BJ (cell line): ENCODE data around the gene SPAG16. TPM values are rescaled to one million over a fixed set of nuclear protein-coding genes. Genes with fewer than 3 reads are reported as not detected.

Source experiments
- CTCF ChIA-PET: fragments of 350-600 bp; formaldehyde crosslinking; extraction: SDS; loops from one replicate; lab custom pipeline; 2021; ENCODE audit warnings: antibody characterized with exemption, inconsistent platforms; lab: Yijun Ruan, JAX
- POLR2A ChIA-PET: fragments of 300-600 bp; sonication (Branson Sonifier 250); formaldehyde crosslinking; extraction: SDS; loops from one replicate; lab custom pipeline; 2021; ENCODE audit warnings: antibody characterized with exemption; lab: Charles Lee
- DNase-seq: peaks from one replicate; pipeline ENCODE4 v3.0.0-alpha.2; 2011; ENCODE audit warnings: low read depth
- H3K27me3 ChIP-seq: 2 replicates; pipeline ENCODE4 v1.6.0; 2011; ENCODE audit warnings: low read length; ENCODE audit not compliant: control insufficient read depth, insufficient read depth
- H3K36me3 ChIP-seq: 2 replicates; pipeline ENCODE4 v1.5.1; 2011; ENCODE audit warnings: low read length; ENCODE audit not compliant: control insufficient read depth, insufficient read depth
- H3K4me3 ChIP-seq: 2 replicates; pipeline ENCODE4 v1.5.1; 2011; ENCODE audit warnings: low read depth, mild to moderate bottlenecking, control low read depth, low read length
- polyA plus RNA-seq: library from polyadenylated mRNA; depleted of rRNA; stranded (reverse); fragments of >200 nt; gene quantifications from 2 replicates; pipeline ENCODE4 v1.2.3, GENCODE V29; 2011
- TF ChIP-seq, protein P1 (sequence below): IDR thresholded peaks from 2 replicates; pipeline ENCODE4 v1.5.1; 2011; ENCODE audit warnings: low read depth, mild to moderate bottlenecking, control low read depth, inconsistent platforms, low read length, moderate library complexity; ENCODE audit not compliant: insufficient read depth

SPAG16 gene
- polyA plus RNA-seq, 1 experiment, result 11.0 TPM

DNA sequence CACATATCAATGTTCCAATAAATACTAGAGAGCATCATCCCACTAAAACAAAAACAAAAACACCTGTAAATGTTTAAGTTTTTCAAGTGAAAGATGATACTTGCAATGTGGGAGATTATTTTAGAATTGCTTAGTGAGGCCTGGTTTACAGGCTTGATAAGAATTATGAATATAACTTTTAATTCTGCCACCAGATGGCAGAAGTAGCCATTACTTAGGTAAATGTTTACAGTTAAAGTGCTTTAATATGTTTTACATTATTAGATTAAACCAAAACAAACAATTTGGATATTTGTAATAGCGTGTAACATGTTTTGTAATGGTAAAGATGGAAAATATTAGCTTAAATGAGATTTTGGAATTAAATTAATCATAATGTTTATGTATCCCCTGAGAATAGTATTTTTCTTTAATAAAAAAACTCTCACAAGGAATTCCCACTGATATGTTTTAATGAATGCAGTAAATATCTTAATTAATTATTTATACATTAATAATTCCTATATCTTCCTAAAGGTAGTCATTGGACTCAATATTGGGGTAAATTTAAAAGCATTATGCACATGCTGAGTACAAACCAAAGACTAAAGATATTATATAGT is 522.0 kb downstream of the SPAG16 start:
- DNase-seq, result no peak
- ChIA-PET CTCF (interaction anchor here (0.9 kb wide), 1 partner anchor 944 kb away, joined by 3 read pairs; no protein-coding TSS in a partner anchor), POLR2A (no interaction called here)
- TF ChIP-seq, protein P1, sequence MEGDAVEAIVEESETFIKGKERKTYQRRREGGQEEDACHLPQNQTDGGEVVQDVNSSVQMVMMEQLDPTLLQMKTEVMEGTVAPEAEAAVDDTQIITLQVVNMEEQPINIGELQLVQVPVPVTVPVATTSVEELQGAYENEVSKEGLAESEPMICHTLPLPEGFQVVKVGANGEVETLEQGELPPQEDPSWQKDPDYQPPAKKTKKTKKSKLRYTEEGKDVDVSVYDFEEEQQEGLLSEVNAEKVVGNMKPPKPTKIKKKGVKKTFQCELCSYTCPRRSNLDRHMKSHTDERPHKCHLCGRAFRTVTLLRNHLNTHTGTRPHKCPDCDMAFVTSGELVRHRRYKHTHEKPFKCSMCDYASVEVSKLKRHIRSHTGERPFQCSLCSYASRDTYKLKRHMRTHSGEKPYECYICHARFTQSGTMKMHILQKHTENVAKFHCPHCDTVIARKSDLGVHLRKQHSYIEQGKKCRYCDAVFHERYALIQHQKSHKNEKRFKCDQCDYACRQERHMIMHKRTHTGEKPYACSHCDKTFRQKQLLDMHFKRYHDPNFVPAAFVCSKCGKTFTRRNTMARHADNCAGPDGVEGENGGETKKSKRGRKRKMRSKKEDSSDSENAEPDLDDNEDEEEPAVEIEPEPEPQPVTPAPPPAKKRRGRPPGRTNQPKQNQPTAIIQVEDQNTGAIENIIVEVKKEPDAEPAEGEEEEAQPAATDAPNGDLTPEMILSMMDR, result peak; percentile 22; the same call in 1 of the 2 replicates
- Histone ChIP-seq H3K27me3 (no peaks in the 10 kb centered on the region), H3K4me3 (no peak overlapping the region), H3K36me3 (no peaks in the 10 kb centered on the region)

DNA sequence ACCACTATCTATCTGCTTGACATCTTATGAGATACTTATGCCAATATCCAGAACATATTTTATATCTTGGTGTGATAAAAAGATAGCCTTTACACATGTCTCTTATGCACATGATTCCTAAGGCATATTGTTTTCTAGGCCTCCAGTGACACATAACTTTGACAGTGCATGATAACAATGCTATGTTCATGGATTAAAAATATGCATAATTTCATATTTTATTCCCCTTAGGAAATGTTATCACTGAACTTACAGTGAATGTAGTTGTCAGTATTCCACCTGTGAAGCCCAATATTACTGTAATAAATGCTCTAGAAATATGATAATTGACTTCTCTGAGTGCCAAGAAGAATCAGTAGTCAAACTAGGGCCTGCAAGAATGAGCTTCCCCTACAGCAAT is 532.3 kb downstream of the SPAG16 start:
- ChIA-PET POLR2A (no interaction called here), CTCF (interaction anchor here (0.7 kb wide), 1 partner anchor 235 kb away, joined by 3 read pairs; no protein-coding TSS in a partner anchor)
- no peak for DNase-seq
- no peaks in the 10 kb centered on the region for H3K36me3 ChIP-seq
- H3K27me3 ChIP-seq, result no peaks in the 10 kb centered on the region
- H3K4me3 ChIP-seq, result no peak overlapping the region
- TF ChIP-seq, protein P1, result no peak

DNA sequence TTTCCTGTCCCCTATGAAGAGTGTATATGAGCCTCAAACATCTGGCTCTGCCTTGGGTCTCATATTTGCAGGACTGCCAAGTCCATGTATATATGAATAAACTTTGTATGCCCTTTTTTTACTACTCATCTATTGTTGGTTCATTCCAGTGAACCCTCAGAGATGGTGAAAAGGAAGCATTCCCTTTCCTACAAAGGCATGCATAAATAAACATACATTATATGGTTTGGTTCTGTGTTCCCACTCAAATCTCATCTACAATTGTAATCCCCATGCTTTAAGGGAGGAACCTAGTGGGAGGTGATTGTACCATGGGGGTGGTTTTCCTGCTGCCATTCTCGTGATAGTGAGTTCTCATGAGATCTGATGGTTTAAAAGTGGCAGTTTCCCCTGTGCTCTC is 534.2 kb downstream of the SPAG16 start:
- ChIA-PET POLR2A (no interaction called here), CTCF (no interaction called here)
- H3K27me3 ChIP-seq, result no peaks in the 10 kb centered on the region
- TF ChIP-seq, protein P1, result no peak
- H3K4me3 ChIP-seq, result no peak overlapping the region
- DNase-seq, result no peak
- no peaks in the 10 kb centered on the region for H3K36me3 ChIP-seq

DNA sequence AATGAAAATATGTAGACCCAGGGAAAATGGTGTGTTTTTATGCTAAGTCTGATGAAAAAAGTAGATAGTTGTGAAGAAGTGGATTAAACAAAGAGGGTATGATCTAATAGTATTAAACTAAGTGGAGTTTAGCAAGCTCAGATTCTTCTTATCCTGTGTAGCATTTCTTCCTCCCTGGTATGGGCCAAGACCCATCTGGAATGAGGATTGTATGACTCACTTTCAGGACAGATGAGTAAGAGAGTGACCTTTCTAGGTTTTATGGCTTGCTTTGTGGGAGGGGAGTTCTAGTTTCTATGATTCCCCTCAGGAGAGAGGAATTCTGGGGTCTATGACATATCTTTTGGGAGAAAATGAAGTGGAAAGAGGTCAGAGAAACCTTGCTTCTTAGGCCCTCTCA is 550.1 kb downstream of the SPAG16 start:
- ChIA-PET POLR2A (no interaction called here), CTCF (interaction anchor here (1.1 kb wide), 1 partner anchor 11 kb away, joined by 3 read pairs; no protein-coding TSS in a partner anchor)
- TF ChIP-seq, protein P1, result no peak
- H3K36me3 ChIP-seq, result no peaks in the 10 kb centered on the region
- DNase-seq, result peak; percentile 84
- H3K27me3 ChIP-seq, result no peaks in the 10 kb centered on the region
- no peak overlapping the region for H3K4me3 ChIP-seq

DNA sequence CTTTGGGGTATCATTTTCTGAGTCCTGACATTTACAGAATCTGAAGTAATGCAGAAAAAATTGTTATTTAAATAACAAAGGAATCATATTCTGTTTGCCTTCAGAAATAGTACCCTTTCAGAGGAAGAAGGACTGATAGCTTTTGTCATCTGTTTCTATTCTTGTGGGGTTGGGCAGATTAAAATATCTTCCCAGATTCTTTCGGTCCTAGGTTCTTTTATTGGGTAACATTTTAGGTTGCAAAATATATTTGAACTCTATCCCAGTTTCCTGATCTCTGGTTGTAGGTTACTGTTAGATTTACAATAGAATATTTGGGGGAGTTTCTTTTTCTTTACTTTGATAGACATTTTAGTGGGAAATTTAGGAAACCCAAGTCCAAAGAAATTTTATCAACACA is 550.5 kb downstream of the SPAG16 start:
- ChIA-PET POLR2A (no interaction called here), CTCF (interaction anchor here (1.1 kb wide), 2 partner anchors 11 to 12 kb away, joined by 3 read pairs; no protein-coding TSS in a partner anchor)
- no peaks in the 10 kb centered on the region for H3K27me3 ChIP-seq

More for the DNA sequence above, 550.5 kb downstream of the SPAG16 start:
- no peaks in the 10 kb centered on the region for H3K36me3 ChIP-seq
- DNase-seq, result peak; percentile 52
- H3K4me3 ChIP-seq, result no peak overlapping the region
- TF ChIP-seq, protein P1, result no peak
